NK-92 (cell line): Measurements from ENCODE around the gene TFB1M.
"Not testable (repeated sequence)": the region's sequence is repeated elsewhere in the genome, so short reads cannot be mapped to it uniquely, and the experiment has no call there.

Experiments
- DNase-seq: peaks from one replicate; lab custom pipeline; 2025; ENCODE audit not compliant: unreplicated experiment; lab: John Stamatoyannopoulos, UW

Gene TFB1M

DNA sequence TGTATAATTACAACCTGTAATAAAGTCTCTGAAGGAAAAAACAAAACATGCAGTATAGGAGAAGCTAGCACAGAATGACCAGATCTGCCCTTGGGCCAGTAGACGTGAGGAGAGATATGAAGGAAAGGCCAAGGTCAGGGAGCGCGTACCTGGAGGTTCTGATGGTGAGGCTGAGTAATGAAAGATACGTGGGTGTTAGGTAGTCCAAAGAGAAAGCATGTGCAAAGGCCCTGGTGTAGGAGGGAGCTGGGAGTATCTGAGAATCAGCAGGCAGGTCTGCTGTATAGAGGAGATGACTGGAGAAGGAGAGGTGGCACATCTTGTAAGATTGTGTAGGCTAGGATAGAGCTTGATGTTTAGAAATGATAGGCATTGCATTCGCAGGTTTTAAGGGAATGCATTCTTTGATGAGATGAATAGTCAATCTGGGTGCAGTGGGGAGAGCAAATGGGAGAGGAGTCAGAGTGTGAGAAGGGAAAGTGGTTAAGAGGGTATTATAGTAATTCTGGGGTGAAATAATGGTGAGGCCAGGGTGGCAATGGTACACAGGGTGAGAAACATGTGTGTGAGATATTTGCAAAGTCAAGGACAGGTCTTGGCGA lies 15.9 kb upstream of the TFB1M start:
- no peak for DNase-seq

DNA sequence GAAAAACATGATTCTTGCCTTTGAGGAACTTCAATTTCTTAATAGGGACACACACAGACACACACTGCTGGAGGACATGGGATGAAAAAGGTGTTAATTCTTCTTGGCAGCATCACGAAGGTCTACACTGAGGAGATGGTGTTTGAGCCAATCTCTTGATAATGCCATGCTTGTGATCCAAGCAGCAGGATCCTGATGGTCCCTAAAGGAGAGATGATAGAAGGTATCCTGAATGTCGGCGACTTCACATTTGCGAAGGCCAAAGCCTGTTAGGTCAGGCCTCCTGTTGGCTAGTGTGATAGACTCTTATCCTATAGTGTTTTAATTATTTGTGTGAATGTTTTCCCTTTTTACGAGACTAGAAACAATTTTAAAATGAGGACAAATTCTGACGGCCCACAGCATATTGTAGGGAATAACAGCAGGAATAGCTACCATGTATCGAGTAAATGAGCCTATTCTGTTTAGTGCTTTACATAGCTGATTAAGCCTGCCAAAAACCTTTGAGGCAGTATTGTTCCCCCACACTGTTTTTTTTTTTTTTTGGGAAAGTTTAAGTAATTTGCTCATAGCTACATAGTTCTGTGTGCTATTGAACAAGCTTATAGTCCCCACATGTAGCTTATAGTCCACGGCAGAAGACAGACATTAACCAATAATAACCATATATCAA lies 15.3 kb upstream of the TFB1M start:
- DNase-seq, result no peak

DNA sequence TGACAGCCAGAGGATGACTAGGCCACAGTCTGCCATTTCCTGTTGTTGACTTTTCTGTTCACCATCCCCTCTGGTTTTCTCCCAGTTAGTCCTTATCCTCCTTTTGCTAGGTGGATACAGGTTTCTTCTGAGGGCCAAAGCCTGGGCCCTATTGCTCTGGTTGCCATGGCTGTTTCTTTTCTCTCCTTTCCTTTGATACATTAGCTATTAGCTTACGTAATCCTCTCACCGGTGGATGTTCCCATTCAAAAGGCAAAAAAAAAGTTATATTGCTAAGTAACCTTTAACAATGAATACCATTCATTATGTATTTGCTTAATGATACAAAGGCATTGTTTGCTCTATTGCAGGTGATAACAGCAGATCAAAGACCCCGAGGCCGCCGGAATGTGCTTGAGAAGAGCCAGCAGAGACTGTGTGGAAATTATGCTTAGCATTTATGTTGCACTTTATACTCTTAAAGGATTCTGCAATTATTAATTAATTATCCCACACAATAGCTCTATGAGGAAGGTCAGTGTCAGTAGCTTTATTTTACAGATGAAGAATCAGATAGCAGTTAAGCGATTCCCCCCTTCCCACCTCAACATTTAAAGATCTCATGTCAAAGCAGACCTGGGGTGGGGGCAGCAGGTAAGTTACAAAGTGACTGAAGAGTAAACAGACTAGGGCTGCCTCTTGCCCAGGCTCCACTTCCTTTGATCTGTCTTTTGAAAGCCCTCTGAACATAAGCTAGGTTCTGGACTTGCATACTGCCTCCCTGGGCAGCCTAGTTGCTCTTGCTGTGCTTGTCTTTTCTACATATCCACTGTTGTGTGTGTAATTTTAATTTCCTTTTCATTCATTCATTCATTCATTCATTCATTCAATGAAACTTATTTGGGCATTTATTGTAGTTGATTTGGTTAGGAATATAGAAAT lies 14.5 kb upstream of the TFB1M start:
- no peak for DNase-seq

DNA sequence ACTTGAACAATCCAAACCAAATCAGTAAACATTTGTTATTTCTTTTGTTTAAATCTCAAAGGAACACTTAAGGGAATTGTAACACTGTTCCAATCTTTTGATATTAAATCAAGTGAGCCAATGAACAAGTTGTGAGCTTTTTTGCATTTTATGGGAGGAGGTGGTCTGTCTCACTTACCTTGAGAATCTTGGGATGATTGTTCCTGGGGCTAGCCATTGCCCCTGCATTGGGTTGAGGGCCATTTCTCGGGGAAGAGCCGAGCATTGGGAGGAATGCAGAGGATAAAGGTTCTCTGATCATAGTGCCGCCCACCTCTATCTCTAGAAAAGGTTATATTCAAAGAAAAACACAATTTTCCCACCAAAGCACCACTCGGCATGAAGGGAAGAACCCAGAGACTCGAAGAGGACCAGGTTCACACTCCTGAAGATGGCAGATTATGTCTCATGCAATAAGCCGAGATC lies 13.8 kb upstream of the TFB1M start:
- DNase-seq, result no peak

DNA sequence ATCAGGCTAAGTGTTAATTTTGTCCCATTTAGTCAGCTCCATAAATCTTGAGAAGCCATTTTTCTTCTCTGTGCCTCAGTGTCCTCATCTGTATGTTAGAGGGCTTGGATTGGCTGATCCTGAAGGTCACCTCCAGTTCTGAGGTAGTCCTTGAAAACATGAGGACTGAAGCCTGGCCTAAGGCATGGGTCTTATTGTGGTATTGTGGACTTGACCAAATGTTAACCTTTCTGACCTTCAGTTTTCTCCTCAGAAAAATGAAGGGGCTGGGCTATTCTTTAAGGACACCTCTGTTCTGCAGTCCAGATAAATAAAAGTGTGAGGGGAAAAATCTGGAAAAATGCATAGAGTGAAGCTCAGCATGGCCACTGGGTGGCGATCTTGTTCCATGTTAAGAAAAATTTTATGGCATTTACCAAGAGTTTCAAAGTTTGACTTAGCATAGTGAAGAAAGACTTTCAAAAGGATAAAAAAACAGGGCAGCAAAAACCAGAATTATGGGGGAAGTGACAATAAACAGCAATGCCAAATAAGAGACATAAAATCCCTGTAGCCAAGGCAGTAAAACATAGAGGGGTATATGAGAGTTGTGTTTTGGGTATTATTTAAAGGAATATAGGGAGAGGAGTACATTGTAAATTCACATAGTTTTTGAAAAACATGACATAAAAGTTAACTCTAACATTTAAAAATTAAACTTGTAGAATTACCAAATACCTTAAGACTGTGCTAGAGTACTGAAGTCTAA lies 13.2 kb upstream of the TFB1M start:
- DNase-seq, result no peak

DNA sequence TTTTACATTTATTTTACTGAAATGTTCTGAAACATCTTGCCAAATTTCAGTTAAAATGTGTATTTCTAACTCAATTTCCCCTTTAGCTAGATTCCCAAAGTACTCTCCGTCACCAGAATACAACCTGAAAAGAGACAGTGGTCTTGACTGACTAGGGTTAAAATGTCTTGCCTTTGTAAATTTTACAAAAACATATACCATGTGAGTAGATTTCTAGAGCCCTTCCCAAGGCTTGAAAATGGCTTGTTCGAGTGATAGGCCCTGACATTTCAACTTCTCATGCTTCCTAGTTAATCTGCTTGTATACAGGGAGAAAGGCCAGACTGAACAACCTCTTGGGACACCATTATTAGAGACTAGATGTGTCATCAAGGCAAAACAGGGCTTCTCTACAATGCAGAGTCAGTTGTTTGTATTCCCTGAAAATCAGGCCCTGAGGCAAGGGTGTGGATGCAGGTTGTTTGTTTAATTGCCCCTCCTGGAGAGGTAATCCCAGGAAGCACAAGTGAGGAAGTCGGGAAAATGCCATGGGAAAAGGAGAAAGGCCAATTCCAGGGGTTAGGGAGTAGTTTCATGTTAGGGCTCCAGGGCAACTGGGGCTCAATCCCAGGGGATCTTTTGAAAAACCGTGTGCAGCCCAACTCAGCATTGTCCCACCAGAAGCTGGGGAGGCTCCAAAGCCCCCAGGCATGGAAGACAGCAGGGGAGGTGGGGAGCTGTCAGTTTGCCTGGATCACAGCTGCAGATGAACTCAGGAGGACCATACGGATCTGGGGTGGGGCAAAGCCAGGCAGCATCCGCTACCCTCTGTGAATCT lies 11.6 kb upstream of the TFB1M start:
- DNase-seq, result no peak

DNA sequence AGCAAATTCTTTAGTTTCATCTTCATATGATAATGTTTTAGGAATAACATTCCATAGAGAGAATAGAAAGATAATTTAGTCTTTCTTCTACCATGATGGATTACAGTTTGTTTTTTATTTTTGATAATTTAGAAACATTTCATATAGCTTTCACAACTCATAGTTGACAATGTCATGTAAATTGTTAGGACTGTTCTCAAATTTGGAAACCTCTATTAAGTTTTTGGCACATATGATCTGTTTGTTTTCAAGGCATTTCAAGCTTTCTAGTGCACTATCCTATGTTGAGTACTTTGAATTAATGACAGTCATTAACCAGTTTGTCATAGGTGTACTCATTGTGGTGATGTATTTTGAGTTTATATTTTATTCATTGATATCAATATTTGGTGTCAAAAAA lies 10.7 kb upstream of the TFB1M start:
- DNase-seq, result no peak

DNA sequence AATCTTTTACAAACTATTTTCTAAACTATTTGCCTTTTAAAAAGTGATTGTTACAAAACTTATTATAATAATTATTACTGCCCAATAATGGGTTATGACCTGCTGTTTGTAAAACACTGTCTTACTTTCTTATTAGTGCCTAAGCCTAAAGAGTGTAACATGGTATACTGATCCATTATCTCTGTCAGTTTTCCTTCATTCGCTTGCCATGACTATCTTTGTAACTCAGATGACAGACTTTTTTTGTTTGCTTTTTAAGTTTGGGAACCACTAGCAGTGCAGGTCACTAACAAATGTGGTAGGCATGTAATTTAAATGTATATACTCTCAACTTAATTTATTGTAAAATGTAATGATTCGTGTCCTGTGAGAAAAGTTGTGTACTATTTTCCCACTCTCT lies 9.9 kb upstream of the TFB1M start:
- DNase-seq, result no peak

DNA sequence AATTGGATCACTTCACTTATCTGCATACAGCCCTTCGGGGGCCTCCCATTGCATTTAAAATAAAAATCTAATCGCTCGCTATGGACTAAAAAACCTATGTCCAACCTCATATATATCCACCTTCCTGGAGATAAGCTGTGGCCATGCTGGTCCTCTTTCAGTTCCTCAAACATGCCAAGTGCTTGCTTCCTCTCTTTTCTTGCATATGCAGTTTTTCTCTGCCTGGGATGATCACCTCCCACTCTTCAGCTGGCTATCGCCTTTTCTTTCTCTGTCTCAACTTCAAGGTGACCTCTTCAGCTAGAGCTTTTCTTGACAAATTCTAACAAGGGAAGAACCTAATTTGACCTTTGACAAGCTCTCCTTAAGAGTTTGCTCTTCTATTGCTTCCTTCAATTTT lies 5.6 kb upstream of the TFB1M start:
- DNase-seq, result no peak

DNA sequence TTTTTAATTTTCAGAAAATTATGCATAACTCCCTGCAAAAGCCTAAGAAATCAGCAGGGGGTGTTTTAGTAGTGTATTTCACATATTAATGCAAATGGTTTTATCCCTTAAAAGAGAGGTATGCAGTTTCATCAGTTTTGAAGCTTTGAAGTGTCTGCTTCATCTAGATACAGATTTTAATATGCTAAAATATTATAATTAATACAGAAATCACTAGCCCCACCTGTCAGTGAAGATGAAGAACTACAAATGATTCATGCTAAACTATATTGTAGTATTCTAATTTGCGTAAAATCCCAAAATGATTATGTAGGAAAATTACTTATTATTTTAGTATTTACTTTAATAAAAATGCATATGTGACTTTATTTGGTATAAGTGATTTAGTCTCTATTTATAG lies 2.9 kb upstream of the TFB1M start:
- DNase-seq, result no peak

DNA sequence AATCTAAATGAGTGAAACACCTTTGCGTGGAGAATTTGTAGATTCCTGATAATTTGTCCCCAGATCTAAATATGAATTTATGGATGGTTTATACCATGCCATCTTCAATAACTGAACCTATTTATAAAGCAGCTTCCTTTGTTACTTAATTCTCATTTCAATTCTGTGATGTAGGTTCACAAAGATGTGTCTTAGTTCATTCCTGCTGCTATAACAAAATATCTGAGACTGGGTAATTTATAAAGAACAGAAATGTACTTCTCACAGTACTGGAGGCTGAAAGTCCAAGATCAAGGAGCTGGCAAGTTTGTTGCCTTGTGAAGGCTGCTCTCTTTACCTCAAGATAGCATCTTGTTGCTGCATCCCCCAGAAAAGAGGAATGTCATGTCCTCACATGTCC lies 2.1 kb upstream of the TFB1M start:
- DNase-seq, result no peak

DNA sequence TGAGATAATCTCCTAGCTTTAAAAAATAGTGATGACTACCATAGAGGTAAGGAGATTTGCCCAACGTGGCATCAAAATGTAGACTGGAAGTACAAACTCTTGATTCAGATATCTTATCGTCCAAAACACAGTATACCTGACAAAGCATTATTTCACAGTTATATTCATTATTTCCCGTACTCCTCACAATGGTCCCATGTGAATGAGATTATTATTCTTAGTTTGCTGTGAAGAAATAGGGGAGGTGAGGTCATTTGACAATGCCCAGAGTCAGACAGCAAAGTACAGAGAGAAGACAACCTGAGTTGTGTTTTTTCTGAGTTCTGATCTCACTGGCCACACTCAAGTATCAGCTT lies 1.2 kb upstream of the TFB1M start:
- DNase-seq, result no peak

DNA sequence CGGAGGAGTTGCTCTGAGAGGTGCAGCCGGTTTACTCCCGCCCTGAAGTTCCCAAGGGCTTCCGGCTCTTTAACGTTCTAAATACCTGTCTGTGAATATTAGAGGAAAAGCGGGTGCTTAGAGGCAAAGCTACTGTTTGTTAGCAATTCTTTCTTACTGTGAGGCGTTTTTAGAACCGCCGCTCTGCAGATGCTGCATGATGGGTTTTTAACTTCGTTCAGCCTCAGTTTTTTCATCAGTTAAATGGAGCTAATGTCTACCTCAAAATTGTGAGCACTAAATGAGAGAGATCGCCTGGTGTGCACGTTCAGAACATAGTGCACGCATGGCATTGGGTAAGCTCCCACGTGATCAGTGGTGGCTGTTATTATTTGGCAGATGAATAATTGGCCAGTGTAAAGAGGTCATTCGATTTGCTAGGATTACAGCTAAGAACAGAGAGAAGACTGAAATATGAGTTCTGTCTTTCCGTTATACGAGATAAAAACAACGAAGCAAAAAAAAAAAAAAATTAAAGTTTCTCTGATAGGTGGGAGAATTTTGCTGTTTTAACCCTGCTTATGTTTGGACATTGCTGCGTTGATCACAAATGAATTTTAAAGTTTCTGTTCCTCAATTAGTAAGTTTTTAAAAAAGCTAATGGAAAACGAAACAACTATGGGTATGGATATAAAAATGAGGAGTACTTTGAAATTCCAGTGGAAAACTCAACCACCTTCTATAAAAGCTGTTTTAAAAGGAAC lies 660 bp upstream of the TFB1M start:
- no peak for DNase-seq

DNA sequence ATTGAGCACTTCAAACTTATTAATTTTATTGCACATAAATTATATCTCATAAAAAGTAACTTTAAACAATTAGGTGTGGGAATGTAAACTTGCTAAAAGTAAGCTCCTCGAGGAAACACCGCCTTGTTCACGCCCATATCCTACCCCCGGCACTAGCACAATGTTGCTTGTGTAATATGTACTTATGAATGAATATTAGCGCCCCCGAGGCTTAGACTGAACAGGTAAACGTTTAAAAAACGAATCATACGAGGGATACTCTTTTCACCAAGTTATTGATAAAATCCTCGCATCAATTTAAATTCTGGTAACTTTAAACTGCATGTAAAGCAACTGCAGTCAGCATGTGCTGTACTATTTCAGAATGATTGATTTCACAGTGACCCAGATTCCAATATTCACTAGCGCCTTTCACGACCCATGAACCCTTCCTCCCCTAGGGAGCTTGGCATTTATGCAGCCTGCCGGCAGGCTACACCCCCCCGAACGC lies 637 bp downstream of the TFB1M start:
- DNase-seq, result no peak

DNA sequence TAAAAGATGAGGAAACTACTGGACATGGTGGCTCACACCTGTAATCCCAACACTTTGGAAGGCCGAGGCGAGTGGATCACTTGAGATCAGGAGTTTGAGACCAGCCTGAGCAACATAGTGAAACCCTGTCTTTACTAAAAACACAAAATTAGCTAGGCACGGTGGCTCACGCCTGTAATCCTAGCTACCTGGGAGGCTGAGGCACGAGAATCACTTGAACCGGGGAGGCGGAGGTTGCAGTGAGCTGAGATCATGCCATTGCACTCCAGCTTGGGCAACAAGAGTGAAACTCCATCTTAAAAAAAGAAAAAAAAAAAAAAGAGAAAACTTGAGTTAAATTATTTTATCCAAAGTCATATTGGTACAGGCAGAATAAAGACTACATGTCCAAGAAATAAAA lies 1.3 kb downstream of the TFB1M start:
- DNase-seq, result not testable (repeated sequence)

DNA sequence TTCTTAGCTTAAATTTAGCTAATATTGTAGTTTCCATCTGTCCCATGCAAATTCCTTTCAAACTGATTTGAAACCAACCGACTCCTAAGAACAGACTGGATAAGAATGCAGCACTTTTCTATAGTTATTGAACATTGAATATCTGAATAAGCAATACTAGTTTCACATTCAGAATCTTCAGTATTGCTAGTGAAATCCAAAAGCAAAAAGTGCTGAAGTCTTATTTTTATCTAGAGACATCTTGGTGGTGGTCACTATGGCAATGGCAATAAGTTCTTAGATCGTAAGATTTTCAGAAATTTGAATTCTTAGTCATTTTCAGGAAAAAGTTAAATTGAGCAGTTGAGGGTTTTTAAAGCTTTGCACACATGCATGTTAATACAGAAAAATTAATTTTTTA lies 2.7 kb downstream of the TFB1M start:
- no peak for DNase-seq

DNA sequence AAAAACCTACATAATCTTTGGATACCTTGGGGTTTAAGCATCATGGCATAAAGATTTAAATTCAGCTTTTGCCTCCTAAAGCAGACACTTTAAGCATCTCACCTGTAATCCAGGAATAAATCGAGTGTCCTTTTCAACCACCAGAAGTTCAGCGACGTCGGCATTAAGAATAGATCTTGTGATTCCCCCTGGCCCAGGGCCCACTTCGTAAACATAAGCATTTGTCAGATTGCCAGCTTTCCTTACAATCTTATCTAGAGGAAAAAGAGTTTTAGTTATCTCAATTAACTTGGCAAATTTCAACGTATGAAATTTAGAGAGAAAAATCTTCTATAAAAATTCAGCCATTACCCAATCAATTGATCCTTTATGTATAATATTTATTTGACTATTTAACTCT lies 3.2 kb downstream of the TFB1M start:
- DNase-seq, result no peak

DNA sequence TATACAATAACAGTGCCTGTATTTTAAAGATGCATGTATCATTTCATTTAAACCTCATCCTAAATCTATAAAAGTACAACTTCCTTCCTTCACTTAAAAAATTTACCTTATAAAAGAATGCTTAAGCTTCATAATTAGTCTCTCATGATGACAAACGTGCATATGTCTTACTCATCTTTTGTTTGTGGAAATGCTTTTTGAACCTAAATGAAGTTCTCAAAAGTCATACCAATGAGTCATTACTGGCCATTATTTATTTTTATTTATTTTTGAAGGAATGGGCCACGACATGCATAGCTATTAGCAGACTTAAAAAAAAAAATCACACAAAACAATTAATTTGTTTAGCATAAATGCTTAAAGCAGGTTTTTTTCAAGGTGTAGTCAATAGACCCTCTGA lies 3.7 kb downstream of the TFB1M start:
- DNase-seq, result no peak

DNA sequence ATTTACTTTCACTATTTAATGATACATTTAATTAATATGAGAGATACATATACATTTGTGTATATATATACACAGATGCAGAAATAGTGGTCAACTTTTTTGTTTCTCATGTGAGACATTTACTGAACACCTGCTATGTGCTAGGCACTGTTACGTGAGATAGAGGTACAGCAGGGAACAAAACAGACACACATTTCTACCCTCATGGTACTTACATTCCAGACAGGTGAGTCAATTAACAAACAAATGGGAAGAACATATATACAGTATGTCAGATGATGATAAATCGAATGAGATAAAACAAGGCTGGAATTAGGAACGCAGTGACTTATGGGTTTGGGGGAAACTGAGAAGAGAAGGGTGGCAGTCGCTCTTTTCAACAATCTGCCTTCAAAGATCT lies 5.1 kb downstream of the TFB1M start:
- DNase-seq, result no peak

DNA sequence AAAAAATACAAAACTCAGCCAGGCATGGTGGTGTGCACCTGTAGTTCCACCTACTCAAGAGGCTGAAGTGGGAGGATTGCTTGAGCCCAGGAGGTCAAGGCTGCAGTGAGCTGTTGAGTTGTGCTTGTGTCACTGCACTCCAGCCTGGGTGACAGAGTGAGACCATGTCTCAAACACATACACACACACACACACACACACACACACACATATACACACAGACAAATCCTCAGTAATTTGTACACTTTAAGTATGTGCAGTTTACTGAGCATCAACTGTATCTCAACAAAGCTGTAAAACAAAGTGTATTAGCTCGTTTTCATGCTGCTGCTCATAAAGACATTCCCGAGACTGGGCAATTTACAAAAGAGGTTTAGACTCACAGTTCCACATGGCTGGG lies 7.3 kb downstream of the TFB1M start:
- no peak for DNase-seq
